ENCODE results near the gene FAM47E.

GRCh38 chr4:76252271-76252653 is 741 bp downstream of the FAM47E start:
- TF ChIP-seq CTCF (optimal IDR thresholded peaks at IDR 0.05 in 1 of 3, IDR thresholded peaks at IDR 0.05 in 1 of 3, conservative IDR thresholded peaks at IDR 0.05 in 1 of 3; ENCODE audit: extremely low read depth in 1 of 3, insufficient read depth in 2 of 3, low read length in 3 of 3) (no peak), EZH2 (IDR thresholded peaks at IDR 0.05; ENCODE audit: low read length) (no peak)

Data from keratinocyte (primary cell).